Colonic mucosa (tissue), 4 donors: ENCODE results near the gene SCGB3A2. TPM values are rescaled to one million over a fixed set of nuclear protein-coding genes. Genes with fewer than 3 reads are reported as not detected.

Experiments used
- DNase-seq: peaks from one replicate; pipeline ENCODE4 v3.0.0-alpha.2; 2020
- H3K27ac ChIP-seq: fragments of 200-600 bp; one replicate; pipeline ENCODE4 v1.8.0; 2021
- H3K27me3 ChIP-seq: fragments of 200-600 bp; one replicate; pipeline ENCODE4 v1.8.0; 2021
- H3K36me3 ChIP-seq: fragments of 200-600 bp; one replicate; pipeline ENCODE4 v1.8.0; 2021
- H3K4me1 ChIP-seq: fragments of 200-600 bp; one replicate; pipeline ENCODE4 v1.8.0; 2021; ENCODE audit warnings: mild to moderate bottlenecking
- H3K4me3 ChIP-seq: fragments of 200-600 bp; one replicate; pipeline ENCODE4 v1.8.0; 2021
- H3K9ac ChIP-seq, 2 donors: one replicate each; pipeline ENCODE4 v1.7.0; 2013; ENCODE audit warnings: control low read depth in 2 of 2, low read depth in 2 of 2, low read length in 2 of 2
- H3K9me3 ChIP-seq: fragments of 200-600 bp; one replicate; pipeline ENCODE4 v1.8.0; 2021
- CTCF ChIP-seq: fragments of 200-600 bp; IDR thresholded peaks from one replicate; pipeline ENCODE4 v1.8.0; 2022; ENCODE audit warnings: antibody characterized with exemption, mild to moderate bottlenecking
- intact Hi-C: fragments of 100-400 bp; cut with DNase I; formaldehyde crosslinking; loops from one replicate; pipeline ENCODE4 v1.14.1; 2022
- total RNA-seq, 2 donors: library from RNA; stranded (reverse); fragmentation: NEBNext Ultra II Directional in 1 of 2; extraction: Animal tissue kit (Norgen Biotek cat#: 25700) in 1 of 2; gene quantifications; one replicate each; pipeline ENCODE4 v1.2.1, GENCODE V29; 2021
- donor health status: healthy.
- donor health status: DM: no; HTN: no; CAD: no.
- donor health status: DM: no; HTN: no; CAD: no.

SCGB3A2 gene
- under 1 TPM in 1 of 2 donors, not detected in 1; 0.67 TPM for total RNA-seq

DNA sequence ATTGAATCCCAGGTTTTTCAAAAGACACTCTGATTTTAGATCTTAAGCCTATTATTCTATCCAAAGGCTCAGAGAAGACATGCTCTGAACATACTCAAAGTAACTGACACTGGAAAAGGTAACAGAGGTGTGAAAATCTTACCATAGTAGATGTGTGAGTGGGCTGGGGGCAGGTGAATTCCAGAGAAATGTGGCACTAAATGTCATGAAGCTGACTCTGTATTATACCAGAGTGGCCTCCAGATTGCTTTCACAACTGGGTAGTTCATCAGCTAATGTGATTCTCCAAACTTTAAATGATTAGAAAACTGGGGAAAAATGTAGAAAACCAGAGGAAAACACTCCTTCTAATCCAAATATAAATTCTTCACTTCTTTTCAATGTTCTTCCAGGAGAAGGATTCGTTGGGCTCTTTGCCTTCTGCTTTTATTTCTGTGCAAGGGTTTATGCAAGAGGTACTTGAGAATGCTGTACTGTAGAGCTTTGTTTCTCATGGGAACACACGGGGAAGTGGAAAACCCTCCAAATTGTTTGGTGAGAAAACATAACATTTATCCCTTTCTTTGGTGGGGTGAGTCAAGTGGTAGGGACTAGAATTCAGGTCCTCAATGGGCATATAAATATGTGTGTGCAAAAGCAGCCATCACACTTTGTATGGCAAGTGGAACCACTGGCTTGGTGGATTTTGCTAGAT is at the start of gene SCGB3A2:
SCGB3A2 (plus strand) TSS at position 646 of the 694 bp plus-strand sequence. CDS start 93 bp downstream, outside the sequence.
- no peak within 1 kb of the TSS for H3K4me3 ChIP-seq
- H3K9ac ChIP-seq = no peak within 1 kb of the TSS
- H3K36me3 ChIP-seq = no peaks in the 10 kb centered on the region
- H3K27me3 ChIP-seq = no peaks in the 10 kb centered on the region
- no peak within 1 kb of the TSS for H3K27ac ChIP-seq
- no peaks in the 10 kb centered on the region for H3K9me3 ChIP-seq
- TF ChIP-seq CTCF = no peak
- no peaks in the 10 kb centered on the region for H3K4me1 ChIP-seq
- DNase-seq = no peak
- intact Hi-C loops = no loop called here

- no peak overlapping the region for H3K9ac ChIP-seq
- no peaks in the 10 kb centered on the region for H3K27me3 ChIP-seq
- no peak for TF ChIP-seq CTCF
- H3K9me3 ChIP-seq = no peaks in the 10 kb centered on the region
- H3K27ac ChIP-seq = no peak overlapping the region
- no peaks in the 10 kb centered on the region for H3K4me1 ChIP-seq
- H3K4me3 ChIP-seq = peak overlapping the region; percentile 17
- no peak for DNase-seq
- H3K36me3 ChIP-seq = no peaks in the 10 kb centered on the region
- intact Hi-C loops = no loop called here
Observed at GRCh38 chr5:147830035-147830434, 48.5 kb upstream of the SCGB3A2 start.

GRCh38 chr5:147831465-147831864 is 47.0 kb upstream of the SCGB3A2 start, which contains the start of gene SPINK1:
Gene SPINK1, minus strand, starts transcription at chr5:147831671. Its CDS starts 94 bp downstream, at chr5:147831577.
- no peak for TF ChIP-seq CTCF
- Histone ChIP-seq H3K9me3 (no peaks in the 10 kb centered on the region), H3K4me3 (peak within 1 kb of the TSS; percentile 17), H3K9ac (peak within 1 kb of the TSS in 1 of 2 donors; percentile 39), H3K27ac (peak within 1 kb of the TSS; percentile 71), H3K4me1 (no peaks in the 10 kb centered on the region), H3K36me3 (no peaks in the 10 kb centered on the region), H3K27me3 (no peaks in the 10 kb centered on the region)
- peak; percentile 79 for DNase-seq
- intact Hi-C loops = no loop called here

GRCh38 chr5:147832541-147832940 is 46.0 kb upstream of the SCGB3A2 start:
- no peak for TF ChIP-seq CTCF
- H3K36me3 ChIP-seq = no peaks in the 10 kb centered on the region
- H3K27me3 ChIP-seq = no peaks in the 10 kb centered on the region
- no peak overlapping the region for H3K9ac ChIP-seq
- H3K4me3 ChIP-seq = no peak overlapping the region
- H3K27ac ChIP-seq = peak overlapping the region; percentile 71
- no peaks in the 10 kb centered on the region for H3K9me3 ChIP-seq
- H3K4me1 ChIP-seq = no peaks in the 10 kb centered on the region
- DNase-seq = no peak
- intact Hi-C loops = no loop called here

DNA sequence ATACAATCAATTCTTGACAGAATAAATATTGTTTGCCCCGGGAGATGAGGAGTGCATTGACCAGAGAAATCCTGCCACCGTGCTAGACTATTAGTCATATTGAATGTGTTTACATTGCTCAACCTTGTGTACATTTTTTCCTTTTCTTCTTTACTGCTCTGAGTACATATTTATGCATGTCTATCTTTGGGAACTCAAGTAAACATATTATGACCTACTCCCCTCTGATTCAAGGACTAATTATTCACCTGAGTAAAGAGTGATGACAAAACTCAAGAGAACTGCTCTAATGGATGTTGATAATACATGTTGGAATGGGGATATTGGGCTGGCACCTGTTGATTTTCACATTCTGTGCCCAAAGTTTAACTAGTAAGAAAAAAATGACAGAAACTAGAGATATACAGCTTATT is 43.1 kb upstream of the SCGB3A2 start:
- H3K4me1 ChIP-seq = no peaks in the 10 kb centered on the region
- no peak for DNase-seq
- intact Hi-C loops = no loop called here

More for the DNA sequence above, 43.1 kb upstream of the SCGB3A2 start:
- Histone ChIP-seq H3K9ac (no peak overlapping the region), H3K9me3 (no peaks in the 10 kb centered on the region), H3K27ac (no peak overlapping the region), H3K36me3 (no peaks in the 10 kb centered on the region), H3K27me3 (no peaks in the 10 kb centered on the region), H3K4me3 (no peak overlapping the region)
- TF ChIP-seq CTCF = no peak
